ENCODE measurements around the gene SUCLG2. TPM values are rescaled to one million over a fixed set of nuclear protein-coding genes. Genes with fewer than 3 reads are reported as not detected.

Gene SUCLG2
- total and polyA plus RNA-seq, 10 of the 15 experiments (the other 5 are each of a cell fraction or from before 2014, with no cell fraction given): 17.8 to 50.9 (median 37.2) TPM

GRCh38 chr3:67655364-67656121 is 1.1 kb upstream of the SUCLG2 start (continued):
- TF ChIP-seq BRCA1 (IDR thresholded peaks at IDR 0.05; ENCODE audit: low read depth, low read length) (no peak), TCF12 (IDR thresholded peaks at IDR 0.05; ENCODE audit: low read depth, low read length) (peak; percentile 49; the same call in 1 of the 2 replicates), SMARCA5 (IDR thresholded peaks at IDR 0.05) (peak; percentile 64; the same call in 1 of the 2 replicates), CBX3 (IDR thresholded peaks at IDR 0.05; ENCODE audit: borderline replicate concordance, low read depth) (no peak), ZZZ3 (IDR thresholded peaks at IDR 0.05; ENCODE audit: control insufficient read depth, insufficient read length, low read depth) (no peak), CTCF (IDR thresholded peaks at IDR 0.05 in 2 of 3, conservative IDR thresholded peaks at IDR 0.05 in 1 of 3; ENCODE audit: control insufficient read depth in 2 of 3, extremely low read depth in 1 of 3, insufficient read depth in 1 of 3, low read depth in 3 of 3, low read length in 3 of 3) (no peak), ZNF207 (IDR thresholded peaks at IDR 0.05; ENCODE audit: borderline replicate concordance) (peak; percentile 58; the same call in 1 of the 2 replicates), ATF7 (IDR thresholded peaks at IDR 0.05; ENCODE audit: low read depth) (no peak), SPI1 (IDR thresholded peaks at IDR 0.05; ENCODE audit: borderline replicate concordance, insufficient read depth, low read depth, low read length) (no peak), YY1 (IDR thresholded peaks at IDR 0.05; ENCODE audit: low read depth, low read length) (peak; percentile 50), CHD2 (IDR thresholded peaks at IDR 0.05; ENCODE audit: borderline replicate concordance, low read depth, low read length) (no peak), KLF5 (IDR thresholded peaks at IDR 0.05; ENCODE audit: partially characterized antibody) (no peak), LARP7 (IDR thresholded peaks at IDR 0.05) (peak; percentile 34; the same call in 1 of the 2 replicates), IKZF1 (conservative IDR thresholded peaks at IDR 0.05) (peak; percentile 78)
- TF ChIP-seq, protein P1, sequence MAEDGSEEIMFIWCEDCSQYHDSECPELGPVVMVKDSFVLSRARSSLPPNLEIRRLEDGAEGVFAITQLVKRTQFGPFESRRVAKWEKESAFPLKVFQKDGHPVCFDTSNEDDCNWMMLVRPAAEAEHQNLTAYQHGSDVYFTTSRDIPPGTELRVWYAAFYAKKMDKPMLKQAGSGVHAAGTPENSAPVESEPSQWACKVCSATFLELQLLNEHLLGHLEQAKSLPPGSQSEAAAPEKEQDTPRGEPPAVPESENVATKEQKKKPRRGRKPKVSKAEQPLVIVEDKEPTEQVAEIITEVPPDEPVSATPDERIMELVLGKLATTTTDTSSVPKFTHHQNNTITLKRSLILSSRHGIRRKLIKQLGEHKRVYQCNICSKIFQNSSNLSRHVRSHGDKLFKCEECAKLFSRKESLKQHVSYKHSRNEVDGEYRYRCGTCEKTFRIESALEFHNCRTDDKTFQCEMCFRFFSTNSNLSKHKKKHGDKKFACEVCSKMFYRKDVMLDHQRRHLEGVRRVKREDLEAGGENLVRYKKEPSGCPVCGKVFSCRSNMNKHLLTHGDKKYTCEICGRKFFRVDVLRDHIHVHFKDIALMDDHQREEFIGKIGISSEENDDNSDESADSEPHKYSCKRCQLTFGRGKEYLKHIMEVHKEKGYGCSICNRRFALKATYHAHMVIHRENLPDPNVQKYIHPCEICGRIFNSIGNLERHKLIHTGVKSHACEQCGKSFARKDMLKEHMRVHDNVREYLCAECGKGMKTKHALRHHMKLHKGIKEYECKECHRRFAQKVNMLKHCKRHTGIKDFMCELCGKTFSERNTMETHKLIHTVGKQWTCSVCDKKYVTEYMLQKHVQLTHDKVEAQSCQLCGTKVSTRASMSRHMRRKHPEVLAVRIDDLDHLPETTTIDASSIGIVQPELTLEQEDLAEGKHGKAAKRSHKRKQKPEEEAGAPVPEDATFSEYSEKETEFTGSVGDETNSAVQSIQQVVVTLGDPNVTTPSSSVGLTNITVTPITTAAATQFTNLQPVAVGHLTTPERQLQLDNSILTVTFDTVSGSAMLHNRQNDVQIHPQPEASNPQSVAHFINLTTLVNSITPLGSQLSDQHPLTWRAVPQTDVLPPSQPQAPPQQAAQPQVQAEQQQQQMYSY (CRISPR knock-in tag; IDR thresholded peaks at IDR 0.05): no peak
- TF ChIP-seq, protein P2, sequence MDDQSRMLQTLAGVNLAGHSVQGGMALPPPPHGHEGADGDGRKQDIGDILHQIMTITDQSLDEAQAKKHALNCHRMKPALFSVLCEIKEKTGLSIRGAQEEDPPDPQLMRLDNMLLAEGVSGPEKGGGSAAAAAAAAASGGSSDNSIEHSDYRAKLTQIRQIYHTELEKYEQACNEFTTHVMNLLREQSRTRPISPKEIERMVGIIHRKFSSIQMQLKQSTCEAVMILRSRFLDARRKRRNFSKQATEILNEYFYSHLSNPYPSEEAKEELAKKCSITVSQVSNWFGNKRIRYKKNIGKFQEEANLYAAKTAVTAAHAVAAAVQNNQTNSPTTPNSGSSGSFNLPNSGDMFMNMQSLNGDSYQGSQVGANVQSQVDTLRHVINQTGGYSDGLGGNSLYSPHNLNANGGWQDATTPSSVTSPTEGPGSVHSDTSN (IDR thresholded peaks at IDR 0.05; ENCODE audit: insufficient replicate concordance, low read depth, low read length): no peak
- TF ChIP-seq, protein P3, sequence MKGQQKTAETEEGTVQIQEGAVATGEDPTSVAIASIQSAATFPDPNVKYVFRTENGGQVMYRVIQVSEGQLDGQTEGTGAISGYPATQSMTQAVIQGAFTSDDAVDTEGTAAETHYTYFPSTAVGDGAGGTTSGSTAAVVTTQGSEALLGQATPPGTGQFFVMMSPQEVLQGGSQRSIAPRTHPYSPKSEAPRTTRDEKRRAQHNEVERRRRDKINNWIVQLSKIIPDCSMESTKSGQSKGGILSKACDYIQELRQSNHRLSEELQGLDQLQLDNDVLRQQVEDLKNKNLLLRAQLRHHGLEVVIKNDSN (IDR thresholded peaks at IDR 0.05; ENCODE audit: borderline replicate concordance, extremely low read length, insufficient read depth, low read depth, low read length): no peak
- TF ChIP-seq, protein P4, sequence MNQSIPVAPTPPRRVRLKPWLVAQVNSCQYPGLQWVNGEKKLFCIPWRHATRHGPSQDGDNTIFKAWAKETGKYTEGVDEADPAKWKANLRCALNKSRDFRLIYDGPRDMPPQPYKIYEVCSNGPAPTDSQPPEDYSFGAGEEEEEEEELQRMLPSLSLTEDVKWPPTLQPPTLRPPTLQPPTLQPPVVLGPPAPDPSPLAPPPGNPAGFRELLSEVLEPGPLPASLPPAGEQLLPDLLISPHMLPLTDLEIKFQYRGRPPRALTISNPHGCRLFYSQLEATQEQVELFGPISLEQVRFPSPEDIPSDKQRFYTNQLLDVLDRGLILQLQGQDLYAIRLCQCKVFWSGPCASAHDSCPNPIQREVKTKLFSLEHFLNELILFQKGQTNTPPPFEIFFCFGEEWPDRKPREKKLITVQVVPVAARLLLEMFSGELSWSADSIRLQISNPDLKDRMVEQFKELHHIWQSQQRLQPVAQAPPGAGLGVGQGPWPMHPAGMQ (IDR thresholded peaks at IDR 0.05; ENCODE audit: borderline replicate concordance): no peak
- TF ChIP-seq, protein P5, sequence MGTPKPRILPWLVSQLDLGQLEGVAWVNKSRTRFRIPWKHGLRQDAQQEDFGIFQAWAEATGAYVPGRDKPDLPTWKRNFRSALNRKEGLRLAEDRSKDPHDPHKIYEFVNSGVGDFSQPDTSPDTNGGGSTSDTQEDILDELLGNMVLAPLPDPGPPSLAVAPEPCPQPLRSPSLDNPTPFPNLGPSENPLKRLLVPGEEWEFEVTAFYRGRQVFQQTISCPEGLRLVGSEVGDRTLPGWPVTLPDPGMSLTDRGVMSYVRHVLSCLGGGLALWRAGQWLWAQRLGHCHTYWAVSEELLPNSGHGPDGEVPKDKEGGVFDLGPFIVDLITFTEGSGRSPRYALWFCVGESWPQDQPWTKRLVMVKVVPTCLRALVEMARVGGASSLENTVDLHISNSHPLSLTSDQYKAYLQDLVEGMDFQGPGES (IDR thresholded peaks at IDR 0.05): peak; percentile 46; the same call in 1 of the 2 replicates
